GM21526 (cell line): ENCODE results near the gene POU4F3.

Experiments used
- ATAC-seq: cut with Tn5 transposase; IDR thresholded peaks from one replicate; pipeline ENCODE4 v1.9.1; 2021; ENCODE audit warnings: moderate library complexity; ENCODE audit not compliant: unreplicated experiment, low FRiP score

Gene POU4F3

DNA sequence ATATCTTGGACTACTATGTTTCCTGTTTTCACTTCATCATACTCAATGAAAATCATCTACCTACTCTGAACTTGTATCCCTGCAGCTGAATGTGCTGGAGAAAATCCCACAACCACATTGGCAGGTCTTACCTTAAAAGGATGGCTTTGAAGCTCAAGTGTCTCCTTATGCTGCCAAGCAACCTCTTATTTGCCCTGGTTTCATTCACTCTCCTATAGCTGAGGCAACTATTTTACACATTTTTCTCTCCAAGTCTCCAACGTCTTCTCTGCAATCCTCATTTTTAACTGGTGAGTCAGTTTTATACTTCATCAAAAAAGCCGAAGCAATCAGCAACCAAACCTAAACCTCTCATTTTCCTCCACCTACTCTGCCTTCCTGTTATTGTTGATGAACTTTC, 49.7 kb downstream of the POU4F3 start:
- ATAC-seq, result no peak

DNA sequence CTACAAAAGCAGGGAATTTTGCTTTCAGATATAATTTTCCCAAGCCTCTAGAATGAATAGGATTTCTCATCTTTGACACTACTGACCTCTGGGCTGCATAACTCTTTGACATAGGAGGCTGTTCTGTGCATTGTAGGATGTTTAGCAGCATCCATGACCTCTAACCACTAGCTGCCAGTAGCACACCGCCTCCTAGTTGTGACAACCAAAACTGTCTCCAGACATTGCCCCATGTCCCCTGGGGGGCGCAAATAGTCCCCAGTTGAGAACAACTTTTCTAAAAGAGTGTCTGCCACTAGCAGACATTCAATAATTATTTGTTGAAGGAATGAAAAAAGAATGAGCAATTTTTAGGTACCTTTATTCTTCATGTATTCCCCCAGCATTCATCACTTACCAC, 51.8 kb downstream of the POU4F3 start:
- ATAC-seq, result no peak
